Esophagus muscularis mucosa (tissue), 4 donors: Measurements from ENCODE around the gene TEAD4.

Source experiments
- CTCF ChIP-seq, 3 experiments: fragments of 200-600 bp in 2 of 3; fragments of 450-650 bp in 1 of 3; sonication (generic) in 2 of 3; IDR thresholded peaks; one replicate each; pipeline ENCODE4 v1.5.1; 2017 to 2019; ENCODE audit warnings: antibody characterized with exemption in 3 of 3, mild to moderate bottlenecking in 2 of 3, moderate library complexity in 1 of 3
- EP300 ChIP-seq: sonication (generic); formaldehyde crosslinking; IDR thresholded peaks from one replicate; pipeline ENCODE4 v1.6.1; 2017; ENCODE audit warnings: antibody characterized with exemption
- POLR2A ChIP-seq: fragments of 450-650 bp; IDR thresholded peaks from one replicate; pipeline ENCODE4 v1.6.1; 2017; ENCODE audit warnings: antibody characterized with exemption, moderate library complexity, mild to moderate bottlenecking, low read depth
- POLR2AphosphoS5 ChIP-seq, 2 donors: sonication (generic); formaldehyde crosslinking; IDR thresholded peaks; one replicate each; pipeline ENCODE4 v1.6.1; 2017; ENCODE audit warnings: antibody characterized with exemption in 2 of 2

DNA sequence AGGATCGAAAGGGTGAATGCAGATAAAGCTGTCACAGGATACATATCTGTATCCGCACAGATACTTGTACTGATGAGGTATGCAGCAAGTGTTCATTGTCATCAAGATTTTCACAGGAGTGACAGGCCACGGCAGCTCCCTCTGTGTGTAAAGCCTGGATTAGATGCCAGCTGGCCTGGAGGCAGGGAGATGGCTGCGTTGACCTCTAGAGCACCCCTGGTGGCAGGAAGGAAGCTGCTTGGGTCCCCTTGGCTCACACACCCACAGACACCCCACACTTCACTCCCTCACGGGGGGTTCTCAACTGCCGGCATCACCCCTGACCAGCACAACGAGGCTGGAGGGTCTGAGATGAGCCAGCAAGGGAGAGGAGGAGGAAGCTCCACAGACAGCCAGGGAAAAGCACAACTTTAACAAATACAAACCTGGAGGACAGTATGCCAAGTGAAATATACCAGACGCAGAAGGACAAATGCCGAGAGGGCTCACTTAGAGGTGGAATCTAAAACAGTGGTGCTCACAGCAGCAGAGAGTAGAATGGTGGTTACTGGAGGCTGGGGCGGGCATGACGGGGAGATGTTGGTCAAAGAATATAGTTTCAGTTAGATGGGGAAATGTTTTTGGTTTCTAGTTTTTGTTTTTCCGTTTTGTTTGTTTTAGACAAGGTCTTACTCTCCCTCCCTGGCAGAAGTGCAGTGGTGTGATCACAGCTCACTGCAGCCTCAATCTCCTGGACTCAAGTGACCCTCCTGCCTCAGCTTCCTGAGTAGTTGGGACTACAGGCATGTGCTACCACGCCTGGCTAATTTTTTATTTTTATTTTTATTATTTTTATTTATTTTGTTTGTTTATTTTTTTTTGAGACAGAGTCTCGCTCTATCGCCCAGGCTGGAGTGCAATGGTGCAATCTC, 45.7 kb downstream of the TEAD4 start:
- TF ChIP-seq CTCF (IDR thresholded peaks at IDR 0.05), result no peak
- TF ChIP-seq POLR2A, result no peak
- no peak for TF ChIP-seq EP300
- TF ChIP-seq POLR2AphosphoS5 (IDR thresholded peaks at IDR 0.05), result no peak
